ENCODE measurements around the gene P3H3.

P3H3 gene

DNA sequence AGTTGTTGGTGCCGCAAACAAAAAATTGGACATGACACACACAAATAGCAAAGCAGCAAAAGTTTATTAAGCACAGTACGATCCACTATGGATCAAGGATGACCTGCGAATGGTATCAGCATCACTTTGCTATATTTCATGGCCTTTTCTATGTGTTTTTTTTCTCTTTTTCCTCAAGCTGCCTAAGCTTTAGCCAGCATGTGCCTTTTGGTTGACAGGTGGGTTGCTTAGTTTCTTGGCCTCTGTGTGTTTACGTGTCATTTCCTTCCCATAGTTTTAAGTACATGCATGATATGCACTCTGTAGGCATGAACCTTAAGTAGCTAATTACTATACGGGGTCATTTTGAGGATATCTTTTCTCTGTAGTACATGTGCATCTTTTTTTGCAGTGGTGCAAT lies 29.1 kb upstream of the P3H3 start:
- DNase-seq: no peak

DNA sequence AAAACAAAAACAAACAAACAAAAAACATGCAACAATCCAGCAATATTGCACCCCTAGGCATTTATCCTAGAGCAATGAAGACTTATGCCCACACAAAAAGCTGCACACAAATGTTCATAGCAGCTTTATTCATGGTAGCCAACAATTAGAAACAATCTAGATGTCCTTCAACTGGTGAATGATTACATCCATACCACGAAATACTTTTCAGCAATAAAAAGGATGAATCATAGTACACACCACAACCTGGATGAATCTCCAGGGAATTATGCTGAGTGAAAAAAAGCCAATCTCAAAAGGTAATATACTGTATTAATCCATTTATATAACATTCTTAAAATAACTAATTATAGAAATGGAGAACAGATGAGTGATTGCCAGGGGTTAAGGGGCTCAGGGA lies 21.0 kb upstream of the P3H3 start:
- DNase-seq: no peak

DNA sequence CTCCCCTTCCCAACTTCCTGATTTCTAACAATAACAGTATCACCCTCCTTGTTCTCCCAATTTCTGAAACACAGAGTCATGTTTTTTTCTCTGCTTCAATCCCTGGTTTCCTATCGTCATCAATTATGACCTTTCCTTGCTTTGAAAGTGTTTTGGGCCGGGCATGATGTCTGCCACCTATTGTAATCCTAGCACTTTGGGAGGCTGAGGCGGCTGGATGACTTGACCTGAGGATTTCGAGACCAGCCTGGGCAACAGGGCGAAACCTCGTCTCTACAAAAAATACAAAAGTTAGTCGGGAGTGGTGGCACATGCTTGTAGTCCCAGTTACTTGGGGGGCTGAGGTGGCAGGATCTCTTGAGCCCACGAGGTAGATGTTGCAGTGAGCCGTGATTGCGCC lies 19.2 kb upstream of the P3H3 start:
- DNase-seq: no peak

DNA sequence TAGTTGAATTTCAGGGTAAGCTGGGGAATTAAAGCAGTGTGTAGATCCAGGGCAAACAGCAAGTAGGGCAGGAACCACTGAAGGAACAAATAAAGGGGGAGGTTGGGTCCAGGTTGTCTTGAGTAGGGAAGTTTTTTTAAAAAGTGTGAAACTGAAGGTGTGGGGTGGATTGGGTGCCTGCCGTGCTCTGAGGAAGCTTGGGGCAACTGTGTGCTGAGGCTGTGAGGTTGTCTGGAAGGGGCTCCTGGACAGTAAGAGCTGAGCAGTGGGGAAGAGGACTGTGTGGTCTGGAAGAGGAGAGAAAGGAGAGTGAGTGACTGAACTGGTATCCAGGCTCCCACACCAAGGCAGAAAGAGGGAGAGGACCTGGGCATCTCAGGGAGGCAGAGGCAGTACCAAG lies 17.4 kb upstream of the P3H3 start:
- DNase-seq: no peak

DNA sequence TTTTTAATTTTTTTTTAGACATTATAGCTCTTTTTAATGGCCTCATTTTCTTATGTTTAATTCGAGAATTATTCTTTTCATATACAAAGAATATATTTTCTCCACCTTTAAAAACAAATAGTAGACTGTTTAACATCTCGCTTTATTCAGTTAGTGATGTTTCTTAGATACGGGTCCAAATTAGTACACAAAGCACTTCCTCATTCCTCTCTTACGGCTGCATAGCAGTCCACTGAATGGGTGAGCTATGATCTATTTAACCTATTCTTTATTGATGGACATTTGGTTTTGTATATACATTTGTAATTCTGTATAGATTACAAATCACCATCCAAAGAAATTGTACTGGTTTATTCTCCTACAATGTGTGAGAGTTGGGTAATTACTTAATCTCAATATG lies 14.8 kb upstream of the P3H3 start:
- no peak for DNase-seq

DNA sequence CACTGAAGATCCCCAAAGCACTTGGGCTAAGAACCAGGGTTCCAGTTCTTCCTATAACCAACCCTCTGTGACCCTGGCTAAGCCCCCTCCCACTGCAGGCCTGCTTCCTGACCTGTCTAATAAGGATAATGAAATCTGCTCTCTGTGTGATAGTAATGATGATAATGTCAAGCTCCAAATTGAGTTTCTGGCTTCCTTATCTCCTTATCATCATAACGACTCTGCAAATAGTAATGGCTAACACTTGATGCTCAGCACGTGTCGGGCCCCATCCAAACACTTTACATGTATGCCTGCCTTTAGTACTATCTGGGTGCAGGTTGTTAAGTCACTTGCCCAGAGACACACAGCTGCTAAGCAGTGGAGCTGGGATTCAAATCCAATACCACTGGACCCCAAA lies 11.6 kb upstream of the P3H3 start:
- no peak for DNase-seq

DNA sequence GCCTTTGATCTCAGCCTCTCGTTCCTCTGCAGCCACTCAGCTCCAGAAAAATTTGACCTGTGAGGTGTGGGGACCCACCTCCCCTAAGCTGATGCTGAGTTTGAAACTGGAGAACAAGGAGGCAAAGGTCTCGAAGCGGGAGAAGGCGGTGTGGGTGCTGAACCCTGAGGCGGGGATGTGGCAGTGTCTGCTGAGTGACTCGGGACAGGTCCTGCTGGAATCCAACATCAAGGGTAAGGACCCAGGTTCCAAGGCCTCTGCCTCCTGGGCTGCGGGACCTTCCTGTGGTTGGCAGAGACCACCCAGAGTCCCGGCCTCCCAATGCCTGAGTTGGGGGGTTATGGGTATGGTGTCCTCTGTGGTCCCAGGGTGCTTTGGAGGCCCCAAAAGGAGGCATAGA lies 11.1 kb upstream of the P3H3 start:
- no peak for DNase-seq

DNA sequence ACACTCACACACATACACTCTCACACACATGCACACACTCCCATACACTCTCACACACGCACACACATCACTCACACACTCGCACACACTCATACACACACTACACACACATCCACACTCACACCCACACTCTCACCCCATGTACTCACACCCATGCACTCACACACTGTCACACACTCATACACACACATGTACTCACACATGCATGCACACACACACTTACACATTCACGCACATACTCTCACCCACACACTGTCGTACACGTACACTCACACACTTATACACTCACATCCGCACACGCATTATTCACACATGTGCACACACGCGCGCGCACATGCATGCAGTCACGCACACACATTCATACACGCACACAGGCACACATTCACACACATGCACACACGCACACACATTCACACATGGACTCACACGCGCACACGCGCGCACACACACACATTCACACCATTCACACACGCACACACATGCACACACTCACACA lies 10.5 kb upstream of the P3H3 start:
- DNase-seq: no peak

DNA sequence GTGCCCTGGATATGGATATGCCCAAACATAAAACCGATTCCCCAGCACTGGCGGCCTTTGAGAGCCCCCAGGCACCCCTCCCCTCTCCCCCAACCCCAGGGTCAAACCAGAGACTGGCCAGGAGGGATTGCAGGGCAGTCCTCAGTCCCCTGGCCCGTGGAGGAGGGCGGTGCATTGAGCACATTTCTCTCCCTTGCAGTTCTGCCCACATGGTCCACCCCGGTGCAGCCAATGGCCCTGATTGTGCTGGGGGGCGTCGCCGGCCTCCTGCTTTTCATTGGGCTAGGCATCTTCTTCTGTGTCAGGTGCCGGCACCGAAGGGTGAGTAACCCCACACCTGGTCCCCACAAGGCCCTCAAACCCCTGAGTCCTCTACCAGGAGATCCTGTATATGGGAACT lies 10.0 kb upstream of the P3H3 start:
- DNase-seq: no peak

DNA sequence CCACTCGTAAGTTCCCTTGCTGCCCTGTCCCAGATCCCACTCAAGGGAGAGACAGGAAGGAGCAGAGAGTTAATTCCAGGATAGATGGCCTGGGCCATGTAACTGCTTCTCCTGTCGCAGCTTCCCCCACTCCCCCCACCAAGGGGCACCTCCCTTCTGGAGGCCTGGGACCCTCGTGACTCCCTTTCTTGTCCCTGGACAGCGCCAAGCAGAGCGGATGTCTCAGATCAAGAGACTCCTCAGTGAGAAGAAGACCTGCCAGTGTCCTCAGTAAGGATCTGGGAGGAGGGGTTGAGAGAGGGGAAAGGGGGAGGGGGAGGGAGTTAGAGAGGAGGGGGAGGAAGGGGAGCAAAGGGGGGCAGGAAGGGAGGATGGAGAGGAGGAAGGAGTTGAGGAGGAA lies 9.6 kb upstream of the P3H3 start:
- DNase-seq: no peak

DNA sequence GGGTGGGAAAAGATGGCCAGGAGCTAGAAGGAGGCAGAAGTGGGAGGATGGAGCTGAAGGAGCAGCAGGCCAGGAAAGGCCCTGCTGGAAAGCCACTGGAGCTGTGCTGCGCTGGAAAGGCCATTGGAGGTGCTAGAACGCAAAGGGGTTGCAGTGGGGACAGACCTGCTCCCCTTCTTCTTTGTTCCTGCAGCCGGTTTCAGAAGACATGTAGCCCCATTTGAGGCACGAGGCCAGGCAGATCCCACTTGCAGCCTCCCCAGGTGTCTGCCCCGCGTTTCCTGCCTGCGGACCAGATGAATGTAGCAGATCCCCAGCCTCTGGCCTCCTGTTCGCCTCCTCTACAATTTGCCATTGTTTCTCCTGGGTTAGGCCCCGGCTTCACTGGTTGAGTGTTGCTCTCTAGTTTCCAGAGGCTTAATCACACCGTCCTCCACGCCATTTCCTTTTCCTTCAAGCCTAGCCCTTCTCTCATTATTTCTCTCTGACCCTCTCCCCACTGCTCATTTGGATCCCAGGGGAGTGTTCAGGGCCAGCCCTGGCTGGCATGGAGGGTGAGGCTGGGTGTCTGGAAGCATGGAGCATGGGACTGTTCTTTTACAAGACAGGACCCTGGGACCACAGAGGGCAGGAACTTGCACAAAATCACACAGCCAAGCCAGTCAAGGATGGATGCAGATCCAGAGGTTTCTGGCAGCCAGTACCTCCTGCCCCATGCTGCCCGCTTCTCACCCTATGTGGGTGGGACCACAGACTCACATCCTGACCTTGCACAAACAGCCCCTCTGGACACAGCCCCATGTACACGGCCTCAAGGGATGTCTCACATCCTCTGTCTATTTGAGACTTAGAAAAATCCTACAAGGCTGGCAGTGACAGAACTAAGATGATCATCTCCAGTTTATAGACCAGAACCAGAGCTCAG lies 8.8 kb upstream of the P3H3 start:
- no peak for DNase-seq

DNA sequence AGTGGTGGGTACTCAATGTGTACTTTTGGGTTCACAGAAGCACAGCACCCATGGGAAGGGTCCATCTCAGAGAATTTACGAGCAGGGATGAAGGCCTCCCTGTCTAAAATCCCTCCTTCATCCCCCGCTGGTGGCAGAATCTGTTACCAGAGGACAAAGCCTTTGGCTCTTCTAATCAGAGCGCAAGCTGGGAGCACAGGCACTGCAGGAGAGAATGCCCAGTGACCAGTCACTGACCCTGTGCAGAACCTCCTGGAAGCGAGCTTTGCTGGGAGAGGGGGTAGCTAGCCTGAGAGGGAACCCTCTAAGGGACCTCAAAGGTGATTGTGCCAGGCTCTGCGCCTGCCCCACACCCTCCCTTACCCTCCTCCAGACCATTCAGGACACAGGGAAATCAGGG lies 8.0 kb upstream of the P3H3 start:
- no peak for DNase-seq

DNA sequence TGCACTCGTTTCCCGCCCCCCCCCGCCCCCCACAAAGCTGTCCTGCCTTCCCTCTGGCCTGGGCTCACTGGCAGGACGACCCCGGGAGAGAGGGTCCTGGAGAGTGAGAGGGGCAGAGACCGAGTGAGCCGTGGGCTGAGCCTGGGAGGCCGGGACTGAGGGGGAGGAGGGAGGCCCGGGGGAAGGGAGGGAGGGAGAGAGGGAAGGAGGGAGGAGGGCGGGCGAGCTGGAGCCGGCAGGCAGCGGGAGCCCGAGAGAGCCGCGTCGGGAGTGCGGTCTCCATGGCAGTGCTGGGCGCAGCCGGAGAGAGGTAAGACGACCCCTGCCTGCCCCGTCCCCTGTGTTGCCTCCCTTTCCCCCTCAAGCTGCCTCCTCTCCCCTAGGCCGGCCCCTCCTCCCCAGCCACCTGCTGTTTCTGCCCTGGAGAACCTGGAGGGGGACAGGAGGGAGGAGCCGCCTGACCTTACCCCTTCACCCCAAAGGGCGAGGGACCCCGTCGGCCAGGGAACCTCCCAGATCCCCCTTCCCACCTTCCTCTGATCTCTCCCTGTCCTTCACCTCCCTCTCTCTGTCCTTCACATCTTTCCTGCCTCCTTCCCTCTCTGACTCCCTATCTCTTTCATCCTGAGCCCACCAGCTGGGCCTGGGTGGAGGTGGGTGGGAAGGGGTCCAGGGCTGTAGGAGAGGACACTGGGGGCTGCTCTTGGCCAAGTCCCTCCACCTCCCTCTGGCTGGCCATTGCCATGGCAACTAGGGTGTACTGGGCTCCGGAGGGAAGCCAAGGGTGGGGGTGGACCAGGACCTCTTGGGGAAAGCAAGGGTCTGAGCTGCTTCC lies 6.4 kb upstream of the P3H3 start, which contains the start of gene GPR162:
GPR162 (plus strand) TSS at position 231 of the 835 bp plus-strand sequence. CDS start 2,078 bp downstream, outside the sequence.
- DNase-seq: no peak

DNA sequence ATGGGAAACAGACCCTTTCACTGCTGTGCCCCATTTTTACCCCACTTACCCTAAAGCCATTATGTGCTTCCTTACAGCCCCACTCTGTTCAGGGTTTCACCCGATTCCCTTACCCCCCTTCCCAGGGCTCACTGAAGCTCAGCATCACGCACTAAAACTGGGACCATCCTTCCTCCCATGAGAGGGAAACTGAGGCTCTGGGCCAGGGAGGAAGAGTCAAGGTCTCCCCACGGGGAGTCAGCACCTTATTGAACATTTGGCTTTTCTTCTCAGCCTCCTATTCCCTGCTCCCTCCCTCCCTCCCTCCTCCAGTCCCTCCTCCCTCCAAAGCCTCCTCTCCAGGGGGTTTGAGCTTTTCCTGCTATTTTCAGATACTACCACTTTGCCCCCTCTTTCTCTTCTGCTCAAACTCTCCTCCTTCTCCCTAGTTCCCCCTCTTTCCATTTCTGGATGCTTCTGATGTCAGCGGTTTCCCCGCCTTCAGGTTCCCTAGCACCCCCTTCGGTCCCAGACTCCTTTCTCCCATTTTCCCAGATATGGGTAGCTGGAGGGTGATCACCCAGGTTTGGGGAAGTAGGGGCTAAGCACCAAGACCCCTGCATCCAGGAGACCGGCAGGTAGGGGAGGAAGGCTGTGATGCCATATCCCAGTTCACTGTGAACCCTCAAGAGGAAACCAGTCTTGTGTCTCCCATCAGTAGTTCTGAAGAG lies 5.6 kb upstream of the P3H3 start:
- no peak for DNase-seq

DNA sequence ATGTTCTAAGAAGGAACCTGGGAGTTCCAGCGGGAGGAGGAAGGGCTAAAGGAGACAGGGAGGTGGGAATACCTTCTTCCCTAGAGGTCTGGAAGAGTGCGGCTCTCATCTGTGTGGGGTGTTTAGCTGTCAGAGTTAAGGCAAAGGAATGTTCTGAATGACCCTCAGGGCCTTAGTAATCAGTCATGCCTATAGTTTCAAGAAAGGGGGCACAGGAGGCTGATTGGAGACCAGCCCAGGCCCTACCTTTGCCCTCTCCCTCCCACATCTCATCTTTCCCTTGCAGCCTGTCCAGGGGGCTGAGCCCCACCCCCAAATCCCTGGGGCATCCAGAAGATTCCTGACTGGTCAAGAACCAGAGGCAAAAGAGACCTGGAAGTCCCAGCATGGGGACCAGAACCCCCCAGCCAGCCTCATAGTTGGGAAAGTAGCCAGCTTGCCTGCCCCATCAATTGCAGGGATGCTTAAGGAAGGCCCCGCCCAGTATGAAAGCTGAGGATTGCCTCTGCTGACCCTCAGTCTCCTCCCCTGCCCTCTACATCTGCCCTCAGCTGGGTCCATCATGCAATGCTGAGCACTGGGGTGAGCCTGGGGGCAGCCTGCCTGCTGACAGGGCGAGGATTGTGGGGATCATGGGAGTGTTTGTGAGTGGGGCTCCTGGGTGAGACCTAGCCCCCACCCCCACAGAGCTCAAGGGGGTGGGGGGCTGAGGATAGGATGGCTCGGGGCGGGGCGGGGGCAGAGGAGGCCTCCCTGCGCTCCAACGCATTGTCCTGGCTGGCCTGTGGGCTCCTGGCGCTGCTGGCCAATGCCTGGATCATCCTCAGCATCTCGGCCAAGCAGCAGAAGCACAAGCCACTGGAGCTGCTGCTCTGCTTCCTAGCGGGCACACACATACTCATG lies 4.8 kb upstream of the P3H3 start:
- DNase-seq: no peak

DNA sequence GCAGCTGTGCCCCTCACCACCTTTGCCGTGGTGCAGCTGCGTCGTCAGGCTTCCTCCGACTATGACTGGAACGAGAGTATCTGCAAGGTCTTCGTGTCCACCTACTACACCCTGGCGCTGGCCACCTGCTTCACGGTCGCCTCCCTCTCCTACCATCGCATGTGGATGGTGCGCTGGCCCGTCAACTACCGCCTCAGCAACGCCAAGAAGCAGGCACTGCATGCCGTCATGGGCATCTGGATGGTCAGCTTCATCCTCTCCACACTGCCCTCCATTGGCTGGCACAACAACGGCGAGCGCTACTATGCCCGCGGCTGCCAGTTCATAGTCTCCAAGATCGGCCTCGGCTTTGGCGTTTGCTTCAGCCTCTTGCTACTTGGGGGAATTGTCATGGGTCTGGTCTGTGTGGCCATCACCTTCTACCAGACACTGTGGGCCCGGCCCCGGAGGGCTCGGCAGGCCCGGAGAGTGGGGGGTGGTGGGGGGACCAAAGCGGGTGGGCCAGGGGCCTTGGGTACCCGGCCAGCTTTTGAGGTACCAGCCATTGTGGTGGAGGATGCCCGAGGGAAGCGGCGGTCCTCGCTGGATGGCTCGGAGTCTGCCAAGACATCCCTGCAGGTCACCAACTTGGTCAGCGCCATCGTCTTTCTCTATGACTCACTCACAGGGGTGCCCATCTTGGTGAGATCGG lies 4.0 kb upstream of the P3H3 start:
- DNase-seq: no peak

DNA sequence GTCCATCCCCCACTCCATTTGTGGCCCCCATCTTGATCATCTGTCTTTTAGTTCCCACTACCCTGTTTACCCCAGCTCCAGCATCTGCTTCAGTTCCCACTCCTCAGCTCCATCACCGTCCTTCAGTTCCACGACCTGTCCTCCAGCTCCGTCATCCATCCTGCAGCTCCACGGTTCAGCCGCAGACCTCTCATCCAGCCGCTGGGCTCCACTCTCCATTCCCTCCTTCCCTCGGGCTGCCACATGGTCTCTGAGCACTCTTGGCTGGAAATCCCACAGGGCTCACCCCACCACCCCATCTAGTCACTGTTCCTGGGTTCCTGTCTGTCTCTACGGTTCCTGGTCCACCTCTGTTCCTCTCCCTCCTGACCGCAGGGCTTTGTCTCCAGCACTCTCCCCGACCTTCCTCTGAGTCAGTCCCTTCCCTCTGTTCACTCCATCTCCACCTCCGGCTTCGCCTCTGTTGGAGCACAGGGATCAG lies 3.3 kb upstream of the P3H3 start:
- DNase-seq: no peak

DNA sequence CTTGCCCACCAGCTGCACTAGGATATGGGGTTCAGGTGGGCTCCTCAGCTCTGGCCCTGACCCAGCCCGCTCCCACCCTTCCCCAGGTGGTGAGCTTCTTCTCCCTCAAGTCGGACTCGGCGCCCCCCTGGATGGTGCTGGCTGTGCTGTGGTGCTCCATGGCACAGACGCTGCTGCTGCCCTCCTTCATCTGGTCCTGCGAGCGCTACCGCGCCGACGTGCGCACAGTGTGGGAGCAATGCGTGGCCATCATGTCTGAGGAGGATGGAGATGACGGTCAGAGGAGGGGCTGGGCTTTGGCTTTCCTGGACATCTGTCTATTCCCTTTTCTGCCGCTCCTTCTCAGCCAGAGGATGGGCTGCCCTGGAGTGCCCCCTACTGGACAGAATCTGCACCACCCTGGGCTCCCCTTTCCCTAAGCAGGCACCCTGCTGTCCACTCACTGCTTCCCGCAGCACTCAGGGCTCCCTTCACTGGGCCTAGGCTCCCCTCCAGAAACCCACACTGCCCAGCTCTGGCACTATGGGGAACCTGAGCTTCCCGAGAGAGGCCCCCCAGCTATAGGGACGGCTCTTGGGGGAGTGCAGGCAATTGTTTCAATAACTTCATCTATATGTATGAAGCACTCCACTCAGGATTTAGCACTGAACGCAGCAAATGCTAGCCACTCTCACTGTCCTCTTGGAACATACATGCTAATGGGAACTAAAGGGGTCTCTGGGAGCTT lies 2.6 kb upstream of the P3H3 start:
- peak; percentile 69 for DNase-seq

DNA sequence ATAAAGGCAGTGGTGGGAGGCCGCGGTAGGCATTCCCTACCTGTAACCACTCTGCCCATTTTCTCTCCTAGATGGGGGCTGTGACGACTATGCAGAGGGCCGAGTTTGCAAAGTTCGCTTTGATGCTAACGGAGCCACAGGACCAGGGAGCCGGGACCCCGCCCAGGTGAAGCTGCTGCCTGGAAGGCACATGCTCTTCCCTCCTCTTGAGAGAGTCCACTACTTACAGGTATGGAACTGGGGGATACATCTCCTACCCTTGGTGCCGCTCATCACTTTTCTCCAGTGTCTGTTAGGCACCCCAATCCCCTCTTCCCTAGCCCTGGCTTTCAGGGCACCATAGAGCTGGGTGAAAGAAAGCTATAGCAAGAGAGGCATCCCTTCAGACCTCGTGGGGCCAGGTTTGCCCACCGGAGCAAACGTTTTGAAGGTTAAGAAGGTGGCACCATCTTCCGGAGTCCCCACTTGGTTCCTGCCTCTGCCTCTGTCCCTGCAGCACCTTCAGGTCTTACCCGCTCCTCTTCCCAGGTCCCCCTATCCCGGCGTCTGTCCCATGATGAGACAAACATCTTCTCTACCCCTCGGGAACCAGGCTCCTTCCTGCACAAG lies 2.0 kb upstream of the P3H3 start:
- no peak for DNase-seq

Data from activated effector memory CD4-positive, alpha-beta T cell treated with Interleukin-2 at 50 U/mL for 16 hours (primary cell).